ENCODE results near the gene ACVRL1.

Gene ACVRL1

GRCh38 chr12:51900323-51900889 is 6.9 kb upstream of the ACVRL1 start:
- no peak for DNase-seq

- DNase-seq, result no peak
Observed at GRCh38 chr12:51901121-51901817, 6.0 kb upstream of the ACVRL1 start.

- no peak for DNase-seq
Observed at GRCh38 chr12:51901881-51902280, 5.4 kb upstream of the ACVRL1 start.

- DNase-seq, result no peak
Observed at GRCh38 chr12:51904951-51905470, 2.3 kb upstream of the ACVRL1 start.

- DNase-seq, result no peak
Observed at GRCh38 chr12:51905471-51906429, 1.6 kb upstream of the ACVRL1 start.

- DNase-seq, result no peak
Observed at GRCh38 chr12:51906430-51907082, 748 bp upstream of the ACVRL1 start.

- DNase-seq, result no peak
Observed at GRCh38 chr12:51907856-51908425, 637 bp downstream of the ACVRL1 start.

- DNase-seq, result no peak
Observed at GRCh38 chr12:51908876-51909592, 1.7 kb downstream of the ACVRL1 start.

- DNase-seq, result no peak
Observed at GRCh38 chr12:51910168-51910567, 2.9 kb downstream of the ACVRL1 start.

- DNase-seq, result no peak
Observed at GRCh38 chr12:51910691-51911090, 3.4 kb downstream of the ACVRL1 start.

- no peak for DNase-seq
Observed at GRCh38 chr12:51911307-51911706, 4.0 kb downstream of the ACVRL1 start.

- no peak for DNase-seq
Observed at GRCh38 chr12:51911788-51912711, 4.7 kb downstream of the ACVRL1 start.

GRCh38 chr12:51913071-51914033 is 6.0 kb downstream of the ACVRL1 start:
- DNase-seq, result no peak

- no peak for DNase-seq
Observed at GRCh38 chr12:51914034-51914923, 7.0 kb downstream of the ACVRL1 start.

- no peak for DNase-seq
Observed at GRCh38 chr12:51915003-51915625, 7.8 kb downstream of the ACVRL1 start.

- no peak for DNase-seq
Observed at GRCh38 chr12:51915951-51916350, 8.6 kb downstream of the ACVRL1 start.

- DNase-seq, result no peak
Observed at GRCh38 chr12:51917041-51917590, 9.8 kb downstream of the ACVRL1 start.

All from activated CD4-positive, CD25-positive, alpha-beta regulatory T cell (primary cell).